Measurements from ENCODE around the gene ZNF384. TPM values are rescaled to one million over a fixed set of nuclear protein-coding genes. Genes with fewer than 3 reads are reported as not detected.

ZNF384 gene
- total and polyA plus RNA-seq, 11 donors, result 15.0 to 38.1 (median 25.2) TPM

GRCh38 chr12:6632026-6632983, 56.9 kb downstream of the ZNF384 start:
- no peaks in the 10 kb centered on the region for H3K9me3 ChIP-seq
- peaks cover 0 to 3% (median 0%) of the 10 kb centered on the region in 9 donors for H3K27me3 ChIP-seq
- WGBS, 4 donors, result 55 to 68% (median 64%) methylated on average over 21 of the region's 21 CpGs
- intact Hi-C loops (cut with DNase I), result no loop called here
- TF ChIP-seq CTCF (IDR thresholded peaks at IDR 0.05) (no peak), POLR2A (IDR thresholded peaks at IDR 0.05) (no peak)
- peak in 2 of 5 donors; percentile 29 to 34 for DNase-seq
- no peak overlapping the region for H3K4me3 ChIP-seq
- peak overlapping the region in 10 of 12 donors; percentile 20 to 75 (median 52) for H3K27ac ChIP-seq
- no peaks in the 10 kb centered on the region for H3K36me3 ChIP-seq
- peak; percentile 39 to 71 (median 47) for ATAC-seq
- peaks cover 0 to 51% (median 2%) of the 10 kb centered on the region in 12 donors for H3K4me1 ChIP-seq

DNA sequence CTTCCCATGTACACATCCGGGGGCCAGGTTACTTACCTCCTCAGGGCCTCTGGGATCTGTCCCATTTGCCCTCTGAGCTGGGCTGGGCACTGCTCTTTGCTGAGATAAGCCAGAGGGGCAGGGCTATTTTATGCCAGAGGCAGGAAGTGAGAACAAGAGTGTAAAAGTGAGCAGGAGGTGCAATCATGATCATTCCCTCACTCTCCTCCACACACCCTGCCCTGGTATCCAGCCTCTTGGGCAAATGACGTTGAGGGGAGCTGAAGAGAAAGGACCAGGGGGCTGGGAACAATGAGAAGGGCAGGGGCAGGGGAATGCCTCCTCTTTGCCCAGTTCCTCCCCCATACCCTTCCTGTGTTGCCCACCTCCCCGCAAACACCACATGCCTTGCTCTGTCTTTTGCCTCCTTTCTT, 57.6 kb downstream of the ZNF384 start:
- WGBS, 4 donors, result 53 to 68% (median 62%) methylated on average over 3 of the region's 3 CpGs
- H3K9me3 ChIP-seq, result no peaks in the 10 kb centered on the region
- DNase-seq (peak in 2 of 5 donors; percentile 51 to 61), ATAC-seq (peak; percentile 28 to 82 (median 64))
- peaks cover 0 to 51% (median 2%) of the 10 kb centered on the region in 12 donors for H3K4me1 ChIP-seq
- H3K36me3 ChIP-seq, result no peaks in the 10 kb centered on the region
- peak overlapping the region in 9 of 12 donors; percentile 26 to 75 (median 54) for H3K27ac ChIP-seq
- intact Hi-C loops (cut with DNase I), result no loop called here
- TF ChIP-seq POLR2A (IDR thresholded peaks at IDR 0.05), result no peak
- TF ChIP-seq CTCF (IDR thresholded peaks at IDR 0.05), result no peak
- H3K27me3 ChIP-seq, result peaks cover 0 to 3% (median 0%) of the 10 kb centered on the region in 9 donors
- peak overlapping the region in 9 of 12 donors; percentile 8 to 51 (median 37) for H3K4me3 ChIP-seq

DNA sequence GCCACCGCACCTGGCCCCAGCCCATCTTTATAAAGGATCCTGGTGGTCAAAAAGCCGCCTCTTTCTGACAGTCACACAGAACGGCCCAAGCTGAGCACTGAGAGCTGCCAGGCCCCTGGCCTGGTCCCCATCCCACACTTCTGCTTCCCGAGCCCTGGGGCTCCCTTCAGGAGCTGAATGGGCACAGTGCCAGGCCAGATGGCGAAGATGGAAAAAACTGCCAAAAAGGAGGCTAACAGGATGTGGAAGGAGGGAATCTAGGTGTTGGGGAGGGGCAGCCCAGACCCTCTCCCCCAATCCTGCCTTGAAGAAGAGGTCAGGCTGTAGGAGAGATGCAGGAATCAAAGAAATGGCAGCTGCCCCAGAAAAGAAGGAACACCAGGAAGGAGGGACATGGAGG, 58.4 kb downstream of the ZNF384 start:
- Histone ChIP-seq H3K27ac (peak overlapping the region in 4 of 12 donors; percentile 31 to 55 (median 51)), H3K36me3 (no peaks in the 10 kb centered on the region), H3K4me1 (peaks cover 0 to 43% (median 2%) of the 10 kb centered on the region in 12 donors), H3K9me3 (no peaks in the 10 kb centered on the region), H3K27me3 (peaks cover 0 to 3% (median 0%) of the 10 kb centered on the region in 9 donors), H3K4me3 (peak overlapping the region in 7 of 12 donors; percentile 35 to 51 (median 39))
- DNase-seq (no peak), ATAC-seq (no peak)
- WGBS, 4 donors, result 13 to 56% (median 45%) methylated on average over 3 to 5 of the region's 5 CpGs
- intact Hi-C loops (cut with DNase I), result no loop called here
- TF ChIP-seq CTCF (IDR thresholded peaks at IDR 0.05) (no peak), POLR2A (IDR thresholded peaks at IDR 0.05) (no peak)

- peaks cover 0 to 3% (median 0%) of the 10 kb centered on the region in 9 donors for H3K27me3 ChIP-seq
- peaks cover 0 to 41% (median 2%) of the 10 kb centered on the region in 12 donors for H3K4me1 ChIP-seq
- H3K9me3 ChIP-seq, result no peaks in the 10 kb centered on the region
- no peak overlapping the region for H3K27ac ChIP-seq
- ATAC-seq, result no peak
- no peak for DNase-seq
- intact Hi-C loops (cut with DNase I), result loop anchor here in 1 of 10 donors (10.0 kb wide), 1 partner anchor 67 kb away; no protein-coding TSS in a partner anchor
- peak overlapping the region in 1 of 12 donors; percentile 19 for H3K4me3 ChIP-seq
- WGBS, 4 donors, result 51 to 63% (median 57%) methylated on average over 7 of the region's 7 CpGs
- H3K36me3 ChIP-seq, result no peaks in the 10 kb centered on the region
- TF ChIP-seq POLR2A (IDR thresholded peaks at IDR 0.05) (no peak), CTCF (IDR thresholded peaks at IDR 0.05) (no peak)
Measured at GRCh38 chr12:6627616-6628015, 61.6 kb downstream of the ZNF384 start.
